Effector memory CD8-positive, alpha-beta T cell (primary cell): ENCODE data around the gene ECHS1.
"Not testable (repeated sequence)": the region's sequence is repeated elsewhere in the genome, so short reads cannot be mapped to it uniquely, and the experiment has no call there.

Experiments
- ATAC-seq: fragments of 150-1000 bp; cut with Tn5 transposase; replicated peaks from 2 replicates; pipeline ENCODE4 v1.10.0; 2021; ENCODE audit warnings: mild to moderate bottlenecking, moderate library complexity
- DNase-seq, 3 experiments: peaks; one replicate each; pipeline ENCODE4 v3.0.0; 2021
- H3K27ac Mint-ChIP-seq, 2 donors: one replicate each; pipeline ENCODE4 v1.8.0; 2022; ENCODE audit warnings: mild to moderate bottlenecking in 2 of 2, mixed read lengths in 2 of 2, moderate library complexity in 2 of 2
- H3K27me3 Mint-ChIP-seq, 2 donors: one replicate each; pipeline ENCODE4 v1.8.0; 2022; ENCODE audit warnings: mixed read lengths in 2 of 2
- H3K36me3 Mint-ChIP-seq: one replicate; pipeline ENCODE4 v1.8.0; 2022; ENCODE audit warnings: mild to moderate bottlenecking, moderate library complexity, mixed read lengths; ENCODE audit not compliant: insufficient read depth
- H3K4me1 Mint-ChIP-seq, 2 donors: one replicate each; pipeline ENCODE4 v1.8.0; 2022; ENCODE audit warnings: low read depth in 2 of 2, mixed read lengths in 2 of 2
- H3K4me3 Mint-ChIP-seq, 2 donors: one replicate each; pipeline ENCODE4 v1.8.0; 2022; ENCODE audit warnings: mild to moderate bottlenecking in 2 of 2, mixed read lengths in 2 of 2, moderate library complexity in 2 of 2
- H3K9me3 Mint-ChIP-seq, 2 donors: one replicate each; pipeline ENCODE4 v1.8.0; 2022; ENCODE audit warnings: mixed read lengths in 2 of 2

Gene ECHS1

GRCh38 chr10:133320852-133321422 lies 52.2 kb downstream of the ECHS1 start:
- H3K27ac Mint-ChIP-seq, H3K36me3 Mint-ChIP-seq, H3K4me1 Mint-ChIP-seq, H3K9me3 Mint-ChIP-seq, ATAC-seq, H3K4me3 Mint-ChIP-seq, DNase-seq: not testable (repeated sequence)
- peaks cover 7 to 20% of the 10 kb centered on the region in 2 donors for H3K27me3 Mint-ChIP-seq

DNA sequence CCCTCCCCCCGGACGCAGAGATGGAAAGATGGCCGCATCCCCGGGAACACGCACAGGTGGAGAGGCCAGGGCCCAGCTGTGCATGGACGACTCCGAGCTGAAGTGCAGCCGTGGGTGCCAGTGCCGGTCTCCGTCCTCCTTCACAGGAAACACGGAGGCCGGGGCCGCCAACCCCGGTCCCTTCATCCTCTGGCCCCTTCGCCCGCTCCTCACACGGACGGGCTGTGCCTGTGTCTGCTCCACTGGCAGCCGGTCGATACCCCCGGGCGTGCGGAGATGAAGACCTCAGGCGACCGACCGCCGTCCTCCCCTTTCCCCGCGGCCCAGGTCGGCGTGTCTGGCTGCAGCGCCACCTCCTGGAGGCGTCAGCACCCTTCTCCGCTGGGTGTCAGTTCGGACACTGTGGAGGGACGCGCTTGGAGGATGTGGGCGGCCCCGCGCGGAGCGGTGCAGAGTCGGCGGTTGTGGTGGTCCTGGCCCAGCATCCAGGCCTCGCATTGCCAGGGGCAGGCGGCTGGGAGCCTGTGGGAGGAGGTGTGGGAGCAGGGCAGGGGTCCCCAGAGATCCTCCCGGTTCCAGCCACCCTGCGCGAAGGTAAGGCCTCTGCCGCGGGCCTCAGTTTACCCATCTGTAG lies 54.5 kb downstream of the ECHS1 start:
- H3K4me1 Mint-ChIP-seq: peaks cover 5 to 6% of the 10 kb centered on the region in 2 donors
- peaks cover 0 to 9% of the 10 kb centered on the region in 2 donors for H3K27me3 Mint-ChIP-seq
- DNase-seq (peak; percentile 64 to 71 (median 70)), ATAC-seq (peak; percentile 96)
- H3K9me3 Mint-ChIP-seq: no peaks in the 10 kb centered on the region
- H3K36me3 Mint-ChIP-seq: peaks cover 4% of the 10 kb centered on the region
- no peak overlapping the region for H3K27ac Mint-ChIP-seq
- H3K4me3 Mint-ChIP-seq: peak overlapping the region; percentile 40 to 41

DNA sequence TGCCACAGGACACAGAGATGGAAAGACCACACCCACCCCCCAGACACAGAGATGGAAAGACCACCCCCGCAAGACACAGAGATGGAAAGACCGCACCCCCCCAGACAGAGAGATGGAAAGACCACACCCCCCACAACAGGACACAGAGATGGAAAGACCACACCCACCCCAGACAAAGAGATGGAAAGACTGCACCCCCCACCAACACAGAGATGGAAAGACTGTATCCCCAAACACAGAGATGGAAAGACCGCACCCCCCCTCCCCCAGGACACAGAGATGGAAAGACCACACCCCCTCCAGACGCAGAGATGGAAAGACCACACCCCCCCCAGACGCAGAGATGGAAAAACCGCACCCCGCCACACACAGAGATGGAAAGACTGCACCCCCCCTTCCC lies 56.4 kb downstream of the ECHS1 start:
- Mint-ChIP-seq H3K4me3 (no peak overlapping the region), H3K4me1 (peaks cover 5 to 6% of the 10 kb centered on the region in 2 donors)

GRCh38 chr10:133316266-133316665 lies 56.9 kb downstream of the ECHS1 start:
- no peaks in the 10 kb centered on the region for H3K9me3 Mint-ChIP-seq
- H3K27me3 Mint-ChIP-seq: peaks cover 0 to 9% of the 10 kb centered on the region in 2 donors
- no peak for DNase-seq
- ATAC-seq: no peak
- H3K4me3 Mint-ChIP-seq: no peak overlapping the region
- H3K4me1 Mint-ChIP-seq: peaks cover 5 to 6% of the 10 kb centered on the region in 2 donors
- H3K27ac Mint-ChIP-seq: no peak overlapping the region
- peaks cover 8% of the 10 kb centered on the region for H3K36me3 Mint-ChIP-seq

More for the DNA sequence above, 56.4 kb downstream of the ECHS1 start:
- Mint-ChIP-seq H3K27ac (no peak overlapping the region), H3K36me3 (peaks cover 5% of the 10 kb centered on the region), H3K9me3 (no peaks in the 10 kb centered on the region), H3K27me3 (peaks cover 0 to 9% of the 10 kb centered on the region in 2 donors)
- ATAC-seq (no peak), DNase-seq (no peak)

GRCh38 chr10:133315847-133316246 lies 57.3 kb downstream of the ECHS1 start:
- Mint-ChIP-seq H3K27me3 (peaks cover 0 to 9% of the 10 kb centered on the region in 2 donors), H3K36me3 (peaks cover 11% of the 10 kb centered on the region), H3K4me3 (no peak overlapping the region), H3K4me1 (peaks cover 5 to 6% of the 10 kb centered on the region in 2 donors), H3K27ac (no peak overlapping the region), H3K9me3 (no peaks in the 10 kb centered on the region)
- ATAC-seq (no peak), DNase-seq (no peak)

- DNase-seq (no peak), ATAC-seq (no peak)
- H3K4me3 Mint-ChIP-seq: no peak overlapping the region
- no peaks in the 10 kb centered on the region for H3K9me3 Mint-ChIP-seq
- H3K27ac Mint-ChIP-seq: peak overlapping the region; percentile 33 to 50
- H3K4me1 Mint-ChIP-seq: peaks cover 5 to 6% of the 10 kb centered on the region in 2 donors
- peaks cover 17% of the 10 kb centered on the region for H3K36me3 Mint-ChIP-seq
- peaks cover 0 to 9% of the 10 kb centered on the region in 2 donors for H3K27me3 Mint-ChIP-seq
These were observed 58.2 kb downstream of the ECHS1 start for GRCh38 chr10:133314911-133315310.

- no peaks in the 10 kb centered on the region for H3K27me3 Mint-ChIP-seq
- no peak for DNase-seq
- H3K27ac Mint-ChIP-seq: no peak overlapping the region
- no peaks in the 10 kb centered on the region for H3K9me3 Mint-ChIP-seq
- H3K36me3 Mint-ChIP-seq: peaks cover 31% of the 10 kb centered on the region
- no peak for ATAC-seq
- H3K4me1 Mint-ChIP-seq: peaks cover 1 to 7% of the 10 kb centered on the region in 2 donors
- H3K4me3 Mint-ChIP-seq: no peak overlapping the region
These were observed 60.0 kb downstream of the ECHS1 start for GRCh38 chr10:133313192-133313591.

DNA sequence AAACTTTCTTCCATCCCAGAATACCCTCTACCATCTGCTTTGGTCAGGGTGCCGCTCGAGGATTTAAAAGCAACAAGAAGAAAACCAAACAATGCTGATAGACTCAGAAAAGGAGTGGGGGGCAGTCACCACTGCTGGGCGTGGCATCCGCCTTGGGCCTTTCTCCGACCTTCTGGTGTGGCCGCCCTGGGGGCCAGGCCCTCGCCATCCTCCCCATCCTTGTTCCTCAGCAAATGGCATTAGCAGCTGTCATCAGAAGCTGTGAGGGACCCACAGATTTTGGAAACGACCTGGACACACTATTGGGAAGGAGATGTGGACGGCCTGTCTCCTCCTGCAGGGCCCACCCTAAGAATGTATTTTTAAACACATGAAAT lies 60.4 kb downstream of the ECHS1 start:
- DNase-seq (no peak), ATAC-seq (no peak)
- Mint-ChIP-seq H3K27ac (no peak overlapping the region), H3K36me3 (peaks cover 36% of the 10 kb centered on the region), H3K27me3 (no peaks in the 10 kb centered on the region), H3K9me3 (no peaks in the 10 kb centered on the region), H3K4me1 (peaks cover 6 to 11% of the 10 kb centered on the region in 2 donors), H3K4me3 (no peak overlapping the region)
